DOHH2 (cell line): ENCODE measurements around the gene PCP4.

Experiments used
- H3F3A ChIP-seq: fragments of 200-600 bp; sonication (generic), shearing (Covaris generic); 2 replicates; pipeline ENCODE4 v1.6.0; 2016; ENCODE audit warnings: antibody characterized with exemption, mild to moderate bottlenecking; ENCODE audit not compliant: control insufficient read depth, insufficient read depth
- H3K27ac ChIP-seq: fragments of 200-600 bp; sonication (generic); 2 replicates; pipeline ENCODE4 v1.5.1; 2014; ENCODE audit warnings: low read depth, mild to moderate bottlenecking, low read length, moderate library complexity
- H3K27me3 ChIP-seq: fragments of 200-600 bp; sonication (generic); 2 replicates; pipeline ENCODE4 v1.6.1; 2014; ENCODE audit warnings: mild to moderate bottlenecking, low read length, mixed read lengths; ENCODE audit not compliant: control insufficient read depth
- H3K36me3 ChIP-seq: fragments of 200-600 bp; sonication (generic); 2 replicates; pipeline ENCODE4 v1.6.1; 2014; ENCODE audit warnings: mild to moderate bottlenecking, low read length, moderate library complexity, mixed read lengths; ENCODE audit not compliant: control insufficient read depth
- H3K4me1 ChIP-seq: fragments of 200-600 bp; sonication (generic); 2 replicates; pipeline ENCODE4 v1.6.1; 2014; ENCODE audit warnings: mild to moderate bottlenecking, low read length, mixed read lengths; ENCODE audit not compliant: control insufficient read depth
- H3K4me2 ChIP-seq: fragments of 200-600 bp; sonication (generic); 2 replicates; pipeline ENCODE4 v1.6.0; 2014; ENCODE audit warnings: mild to moderate bottlenecking, low read length, moderate library complexity
- H3K4me3 ChIP-seq: fragments of 200-600 bp; sonication (generic); 2 replicates; pipeline ENCODE4 v1.5.1; 2014; ENCODE audit warnings: mild to moderate bottlenecking, low read length, mixed read lengths
- H3K79me2 ChIP-seq: fragments of 200-600 bp; sonication (generic); 2 replicates; pipeline ENCODE4 v1.6.1; 2014; ENCODE audit warnings: mild to moderate bottlenecking, low read length, mixed read lengths; ENCODE audit not compliant: control insufficient read depth
- H3K9me2 ChIP-seq: fragments of 200-600 bp; sonication (generic); replicated peaks from 2 replicates; pipeline ENCODE4 v1.6.1; 2014; ENCODE audit warnings: mild to moderate bottlenecking, low read length, mixed read lengths; ENCODE audit not compliant: control insufficient read depth
- H3K9me3 ChIP-seq: fragments of 200-600 bp; sonication (generic); 2 replicates; pipeline ENCODE4 v1.6.1; 2014; ENCODE audit warnings: antibody characterized with exemption, low read length, mixed read lengths; ENCODE audit not compliant: control insufficient read depth, insufficient read depth
- H4K20me1 ChIP-seq: fragments of 200-600 bp; sonication (generic); 2 replicates; pipeline ENCODE4 v1.6.0; 2014; ENCODE audit warnings: low read depth, mild to moderate bottlenecking, antibody characterized with exemption, low read length, moderate library complexity; ENCODE audit not compliant: control insufficient read depth, insufficient read depth
- EZH2phosphoT487 ChIP-seq: fragments of 200-600 bp; sonication (generic); IDR thresholded peaks from 2 replicates; pipeline ENCODE4 v1.6.1; 2017; ENCODE audit warnings: borderline replicate concordance, mild to moderate bottlenecking, antibody characterized with exemption, low read length, moderate library complexity, mixed read lengths
- TF ChIP-seq, protein P1 (sequence below): fragments of 200-600 bp; sonication (generic); IDR thresholded peaks from one replicate; pipeline ENCODE4 v1.5.1; 2014; ENCODE audit warnings: antibody characterized with exemption, mild to moderate bottlenecking, low read depth, low read length; ENCODE audit not compliant: poor library complexity, severe bottlenecking

The PCP4 gene

DNA sequence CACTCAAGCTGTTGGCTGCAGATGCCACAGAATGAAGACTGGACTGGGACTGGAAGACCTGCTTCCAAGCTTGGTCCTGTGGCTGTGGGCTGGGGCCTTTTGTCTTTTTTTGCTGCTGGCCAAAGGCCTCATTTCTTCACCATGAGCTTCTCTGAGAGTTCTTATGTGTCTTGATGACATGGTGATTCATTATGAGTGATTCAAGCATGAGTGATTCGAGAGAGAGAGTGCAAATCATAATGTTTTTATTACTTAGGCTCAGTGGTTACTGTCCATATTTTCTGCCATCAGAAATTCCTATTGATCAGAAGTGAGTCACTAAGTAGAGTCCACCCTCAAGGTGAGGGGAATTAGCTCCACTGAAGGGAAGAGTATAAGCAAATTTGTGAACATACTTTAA is 94.0 kb downstream of the PCP4 start:
- Histone ChIP-seq H4K20me1 (no peaks in the 10 kb centered on the region), H3K4me1 (no peaks in the 10 kb centered on the region), H3K27ac (no peak overlapping the region), H3K27me3 (no peaks in the 10 kb centered on the region), H3K36me3 (no peaks in the 10 kb centered on the region), H3K9me2 (no peaks in the 10 kb centered on the region), H3F3A (no peaks in the 10 kb centered on the region), H3K9me3 (no peaks in the 10 kb centered on the region), H3K4me3 (no peak overlapping the region), H3K4me2 (no peak overlapping the region), H3K79me2 (no peaks in the 10 kb centered on the region)
- TF ChIP-seq, protein P1, sequence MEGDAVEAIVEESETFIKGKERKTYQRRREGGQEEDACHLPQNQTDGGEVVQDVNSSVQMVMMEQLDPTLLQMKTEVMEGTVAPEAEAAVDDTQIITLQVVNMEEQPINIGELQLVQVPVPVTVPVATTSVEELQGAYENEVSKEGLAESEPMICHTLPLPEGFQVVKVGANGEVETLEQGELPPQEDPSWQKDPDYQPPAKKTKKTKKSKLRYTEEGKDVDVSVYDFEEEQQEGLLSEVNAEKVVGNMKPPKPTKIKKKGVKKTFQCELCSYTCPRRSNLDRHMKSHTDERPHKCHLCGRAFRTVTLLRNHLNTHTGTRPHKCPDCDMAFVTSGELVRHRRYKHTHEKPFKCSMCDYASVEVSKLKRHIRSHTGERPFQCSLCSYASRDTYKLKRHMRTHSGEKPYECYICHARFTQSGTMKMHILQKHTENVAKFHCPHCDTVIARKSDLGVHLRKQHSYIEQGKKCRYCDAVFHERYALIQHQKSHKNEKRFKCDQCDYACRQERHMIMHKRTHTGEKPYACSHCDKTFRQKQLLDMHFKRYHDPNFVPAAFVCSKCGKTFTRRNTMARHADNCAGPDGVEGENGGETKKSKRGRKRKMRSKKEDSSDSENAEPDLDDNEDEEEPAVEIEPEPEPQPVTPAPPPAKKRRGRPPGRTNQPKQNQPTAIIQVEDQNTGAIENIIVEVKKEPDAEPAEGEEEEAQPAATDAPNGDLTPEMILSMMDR: no peak

DNA sequence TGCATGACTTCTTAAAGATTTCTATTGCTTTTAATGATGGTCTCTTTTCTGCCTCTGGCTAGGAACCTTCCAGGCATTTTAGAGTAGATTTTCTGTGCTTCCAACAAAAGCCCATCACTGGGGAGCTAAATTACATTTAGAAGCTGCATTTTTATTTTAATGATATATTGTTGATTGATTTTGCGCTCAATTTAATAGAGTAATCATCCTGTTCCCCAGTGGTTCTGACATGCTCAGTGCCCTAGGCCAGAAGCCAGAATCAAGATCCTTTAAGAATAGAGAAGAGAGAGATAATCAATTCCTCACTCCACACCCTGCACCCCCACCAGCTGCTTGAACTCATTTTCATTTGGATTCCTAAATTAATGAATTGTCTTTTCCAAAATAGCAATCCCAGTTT is 97.8 kb downstream of the PCP4 start:
- H3K27me3 ChIP-seq: no peaks in the 10 kb centered on the region
- no peaks in the 10 kb centered on the region for H3K79me2 ChIP-seq
- no peaks in the 10 kb centered on the region for H3K9me2 ChIP-seq
- no peaks in the 10 kb centered on the region for H3F3A ChIP-seq
- H3K4me2 ChIP-seq: no peak overlapping the region
- no peaks in the 10 kb centered on the region for H4K20me1 ChIP-seq
- H3K27ac ChIP-seq: no peak overlapping the region
- no peaks in the 10 kb centered on the region for H3K9me3 ChIP-seq
- no peaks in the 10 kb centered on the region for H3K36me3 ChIP-seq
- no peak overlapping the region for H3K4me3 ChIP-seq
- no peaks in the 10 kb centered on the region for H3K4me1 ChIP-seq
- TF ChIP-seq EZH2phosphoT487: no peak
- TF ChIP-seq, protein P1: no peak

DNA sequence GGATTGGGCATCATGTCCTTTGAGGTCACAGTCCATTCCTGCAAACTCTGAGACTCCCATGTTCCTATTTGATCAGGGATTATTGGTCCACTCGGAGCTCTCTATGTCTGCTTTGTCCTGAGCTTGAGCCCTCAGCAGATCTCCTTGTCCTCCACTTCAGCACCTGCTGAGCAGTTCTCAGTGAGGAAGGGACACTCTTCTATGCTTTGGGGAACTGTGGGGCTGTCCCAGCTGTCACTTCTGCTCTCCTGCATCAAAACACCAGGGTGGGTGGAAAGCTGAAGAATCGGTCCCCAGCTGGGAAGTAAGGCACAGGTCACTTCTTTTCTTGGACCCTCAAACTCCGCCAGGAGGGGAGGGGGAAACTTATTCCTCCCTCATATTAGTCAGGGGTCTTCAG is 99.5 kb downstream of the PCP4 start:
- H3K36me3 ChIP-seq: no peaks in the 10 kb centered on the region
- no peaks in the 10 kb centered on the region for H3F3A ChIP-seq
- H3K27ac ChIP-seq: no peak overlapping the region
- no peaks in the 10 kb centered on the region for H4K20me1 ChIP-seq
- no peak for TF ChIP-seq EZH2phosphoT487
- TF ChIP-seq, protein P1: no peak
- H3K4me3 ChIP-seq: no peak overlapping the region
- H3K79me2 ChIP-seq: no peaks in the 10 kb centered on the region
- no peaks in the 10 kb centered on the region for H3K9me3 ChIP-seq
- no peaks in the 10 kb centered on the region for H3K27me3 ChIP-seq
- no peaks in the 10 kb centered on the region for H3K4me1 ChIP-seq
- H3K9me2 ChIP-seq: no peaks in the 10 kb centered on the region
- no peak overlapping the region for H3K4me2 ChIP-seq

DNA sequence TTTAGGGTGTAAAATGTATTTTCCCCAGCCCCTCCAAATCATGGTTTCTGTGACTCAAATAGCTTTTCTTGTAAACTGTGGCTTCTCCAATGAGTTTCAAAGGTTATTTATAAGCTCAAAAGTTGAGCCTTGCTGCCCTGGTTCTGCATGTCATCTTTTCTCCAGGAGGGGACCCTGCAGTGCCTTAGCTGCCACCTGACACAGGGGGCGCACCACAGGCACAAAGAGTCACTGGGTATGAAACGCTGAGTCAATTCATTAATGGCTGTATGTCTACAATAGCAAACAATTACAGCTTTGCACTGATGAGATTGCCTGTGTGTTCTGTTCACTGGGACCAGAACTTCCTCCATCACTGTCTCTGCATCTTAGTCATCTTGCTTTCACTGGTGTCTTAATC is 100.8 kb downstream of the PCP4 start:
- no peaks in the 10 kb centered on the region for H3K27me3 ChIP-seq
- no peaks in the 10 kb centered on the region for H3K79me2 ChIP-seq
- no peaks in the 10 kb centered on the region for H3F3A ChIP-seq
- no peaks in the 10 kb centered on the region for H3K9me2 ChIP-seq
- no peak overlapping the region for H3K4me3 ChIP-seq
- H3K27ac ChIP-seq: no peak overlapping the region
- TF ChIP-seq, protein P1: peak; percentile 30
- no peak for TF ChIP-seq EZH2phosphoT487
- no peak overlapping the region for H3K4me2 ChIP-seq
- H3K36me3 ChIP-seq: no peaks in the 10 kb centered on the region
- H3K4me1 ChIP-seq: no peaks in the 10 kb centered on the region
- no peaks in the 10 kb centered on the region for H3K9me3 ChIP-seq
- no peaks in the 10 kb centered on the region for H4K20me1 ChIP-seq
